HepG2 (cell line): Measurements from ENCODE around the gene LSM11. TPM values are rescaled to one million over a fixed set of nuclear protein-coding genes. Genes with fewer than 3 reads are reported as not detected.

Source experiments
- ATAC-seq: fragments of 200-7000 bp; cut with Tn5 transposase; 3 replicates; pipeline ENCODE4 v1.9.1; 2020; ENCODE audit warnings: mild to moderate bottlenecking, moderate library complexity
- BruUV-seq: library from RNA; stranded (reverse); fragments of 400-500 nt; replicated peaks from 2 replicates; lab custom pipeline; 2021; lab: Mats Ljungman, UMichigan
- CTCF ChIA-PET: fragments of 300-600 bp; formaldehyde crosslinking; extraction: SDS; loops from one replicate; lab custom pipeline; 2021; ENCODE audit warnings: low total read pairs, inconsistent platforms, low intra/inter-chr PET ratio; lab: Yijun Ruan, JAX
- POLR2A ChIA-PET: fragments of 350-600 bp; sonication (Branson Sonifier 250); formaldehyde crosslinking; loops from one replicate; lab custom pipeline; 2020; ENCODE audit warnings: antibody characterized with exemption, inconsistent platforms; lab: Yijun Ruan, JAX
- DNase-seq: peaks from one replicate; pipeline ENCODE4 v3.0.0-alpha.2; 2015; ENCODE audit warnings: low spot score
- FAIRE-seq: peaks from 3 replicates; lab custom pipeline; 2011; peaks lifted over from hg19 to GRCh38; lab: Jason Lieb, UNC
- H2AFZ ChIP-seq: one replicate; pipeline ENCODE4 v1.6.1; 2011; ENCODE audit warnings: low read length, inconsistent platforms
- H3K27ac ChIP-seq: fragments of 300-600 bp; 3 replicates; pipeline ENCODE4 v1.8.0; 2011; ENCODE audit warnings: mixed run types, mild to moderate bottlenecking, mixed read lengths, low read length, inconsistent platforms; ENCODE audit not compliant: insufficient read depth; ENCODE audit errors: extremely low read length
- H3K27me3 ChIP-seq, 2 experiments: fragments of 200-600 bp in 1 of 2; 2 replicates in 1 of 2; 3 replicates in 1 of 2; pipeline versions ENCODE4 v1.6.0 to v1.8.0; 2011; ENCODE audit warnings: low read length in 2 of 2, mild to moderate bottlenecking in 2 of 2, moderate library complexity in 2 of 2, inconsistent platforms in 1 of 2; ENCODE audit not compliant: insufficient read depth in 2 of 2, control insufficient read depth in 1 of 2
- H3K36me3 ChIP-seq, 2 experiments: fragments of 200-600 bp in 1 of 2; replicated peaks in 1 of 2; 2 replicates in 1 of 2; 3 replicates in 1 of 2; pipeline versions ENCODE4 v1.5.1 to v1.8.0; 2011; ENCODE audit warnings: low read length in 2 of 2, inconsistent platforms in 1 of 2; ENCODE audit not compliant: insufficient read depth in 2 of 2, control insufficient read depth in 1 of 2
- H3K4me1 ChIP-seq: 2 replicates; pipeline ENCODE4 v1.5.1; 2012; ENCODE audit warnings: low read length, inconsistent platforms; ENCODE audit not compliant: insufficient read depth
- H3K4me2 ChIP-seq: 2 replicates; pipeline ENCODE4 v1.6.0; 2011; ENCODE audit warnings: low read depth, low read length, inconsistent platforms
- H3K4me3 ChIP-seq, 3 experiments: fragments of 200-600 bp in 1 of 3; sonication (generic), shearing (Covaris generic) in 1 of 3; replicated peaks in 1 of 3; 2 replicates each; pipeline ENCODE4 v1.5.1; 2011 to 2016; ENCODE audit warnings: low read length in 3 of 3, inconsistent platforms in 2 of 3, low read depth in 2 of 3, mild to moderate bottlenecking in 2 of 3, control low read depth in 1 of 3, mixed read lengths in 1 of 3; ENCODE audit not compliant: insufficient read depth in 1 of 3
- H3K79me2 ChIP-seq: one replicate; pipeline ENCODE4 v1.6.1; 2011; ENCODE audit warnings: low read length, inconsistent platforms; ENCODE audit not compliant: insufficient read depth
- H3K9ac ChIP-seq: 2 replicates; pipeline ENCODE4 v1.6.0; 2011; ENCODE audit warnings: mild to moderate bottlenecking, low read depth, low read length, inconsistent platforms; ENCODE audit not compliant: insufficient read depth
- H3K9me3 ChIP-seq: 2 replicates; pipeline ENCODE4 v1.5.1; 2012; ENCODE audit warnings: mild to moderate bottlenecking, low read length
- H4K20me1 ChIP-seq: 2 replicates; pipeline ENCODE4 v1.6.0; 2011; ENCODE audit warnings: inconsistent platforms, mild to moderate bottlenecking, low read length, moderate library complexity; ENCODE audit not compliant: insufficient read depth
- AFF4 ChIP-seq: sonication (generic); formaldehyde crosslinking; IDR thresholded peaks from 2 replicates; pipeline ENCODE4 v1.4.0; 2020; ENCODE audit warnings: missing genetic modification reagents
- ARID3A ChIP-seq: IDR thresholded peaks from 2 replicates; pipeline ENCODE4 v1.6.1; 2012; ENCODE audit warnings: low read depth, low read length, improper control_type of control experiment
- ATRX ChIP-seq: sonication (generic); formaldehyde crosslinking; IDR thresholded peaks from 2 replicates; pipeline ENCODE4 v1.4.0; 2020; ENCODE audit warnings: missing genetic modification reagents, borderline replicate concordance
- HBP1 ChIP-seq: IDR thresholded peaks from 2 replicates; pipeline ENCODE4 v1.6.1; 2016; ENCODE audit warnings: low read depth, control low read depth
- MLXIP ChIP-seq: sonication (generic); formaldehyde crosslinking; IDR thresholded peaks from 2 replicates; pipeline ENCODE4 v1.9.0; 2021; ENCODE audit warnings: missing genetic modification reagents, borderline replicate concordance
- ZBTB26 ChIP-seq: IDR thresholded peaks from 2 replicates; pipeline ENCODE4 v1.6.1; 2016; ENCODE audit warnings: missing compliant biosample characterization, missing genetic modification reagents, borderline replicate concordance
- ZMYM4 ChIP-seq: sonication (generic); formaldehyde crosslinking; IDR thresholded peaks from 2 replicates; pipeline ENCODE4 v1.8.1; 2023; ENCODE audit warnings: mild to moderate bottlenecking, missing genetic modification reagents
- ZNF101 ChIP-seq: sonication (generic); formaldehyde crosslinking; IDR thresholded peaks from 2 replicates; pipeline ENCODE4 v1.4.0; 2020; ENCODE audit warnings: mild to moderate bottlenecking, low read depth, missing genetic modification reagents, borderline replicate concordance
- ZNF224 ChIP-seq: sonication (generic); formaldehyde crosslinking; IDR thresholded peaks from 2 replicates; pipeline ENCODE4 v1.5.0; 2020; ENCODE audit warnings: mild to moderate bottlenecking, missing genetic modification reagents
- ZSCAN12 ChIP-seq: sonication (generic); formaldehyde crosslinking; IDR thresholded peaks from 2 replicates; pipeline ENCODE4 v1.9.0; 2021; ENCODE audit warnings: mild to moderate bottlenecking, missing genetic modification reagents
- WGBS: methylation state at CpG from one replicate; pipeline ENCODE4 v1.1.6; 2017; ENCODE audit warnings: low lambda C conversion rate; 5-methylcytosine and 5-hydroxymethylcytosine counted together
- in situ Hi-C: cut with HindIII; loops from 2 replicates; pipeline ENCODE4 v1.10.0; 2017; ENCODE audit warnings: low pct_unique_long_range_greater_than_20kb; ENCODE audit not compliant: extremely low pct_ligation_motif_present
- intact Hi-C: fragments of 100-400 bp; cut with micrococcal nuclease; formaldehyde crosslinking; loops from one replicate; pipeline ENCODE4 v1.10.0; 2022; ENCODE audit not compliant: unreplicated experiment
- polyA plus RNA-seq, 8 experiments: library from polyadenylated mRNA; depleted of rRNA in 3 of 8; stranded (reverse) in 7 of 8; unstranded in 1 of 8; fragments of >200 nt; fragmentation: Illumina TruSeq in 4 of 8; extraction: Trizol in 4 of 8; gene quantifications; 2 replicates each; pipeline versions ENCODE4 v1.2.1 to v1.2.3, GENCODE V29; 2011 to 2016; ENCODE audit warnings: low read depth in 4 of 8, missing spikeins in 1 of 8, mixed read lengths in 1 of 8; ENCODE audit not compliant: insufficient read depth in 1 of 8
- total RNA-seq, 5 experiments: library from RNA; depleted of rRNA; stranded (reverse); fragments of >200 nt; fragmentation: Illumina TruSeq; extraction: Trizol; gene quantifications; 2 replicates each; pipeline ENCODE4 v1.2.3, GENCODE V29; 2016; ENCODE audit warnings: low read depth in 1 of 5

The LSM11 gene
- total and polyA plus RNA-seq, 2 of the 13 experiments (the other 11 are each of a cell fraction or from before 2014, with no cell fraction given) = 4.5 to 7.2 TPM

GRCh38 chr5:157749462-157749799 is 5.9 kb downstream of the LSM11 start:
- FAIRE-seq = no peak
- intact Hi-C loops = no loop called here
- Histone ChIP-seq H3K27me3 (no peaks in the 10 kb centered on the region; a peak in 1 of 5 replicates), H3K9me3 (no peaks in the 10 kb centered on the region), H3K36me3 (peaks cover 3 to 10% of the 10 kb centered on the region in 2 experiments; a peak in 3 of 5 replicates), H3K27ac (no peak overlapping the region), H3K79me2 (peaks cover 5% of the 10 kb centered on the region), H2AFZ (no peak overlapping the region), H4K20me1 (no peaks in the 10 kb centered on the region), H3K4me2 (no peak overlapping the region), H3K4me3 (no peak overlapping the region), H3K9ac (no peak overlapping the region), H3K4me1 (peaks cover 29% of the 10 kb centered on the region)
- ChIA-PET POLR2A (no interaction called here), CTCF (no interaction called here)
- 89% methylated on average over 11 of the region's 11 CpGs for WGBS
- no peak for ATAC-seq
- no TSS peak for BruUV-seq
- in situ Hi-C loops = loop anchor here (25.0 kb wide), 1 partner anchor 412 kb away; a partner anchor contains a TSS
- DNase-seq = no peak
- TF ChIP-seq ZSCAN12 (CRISPR knock-in tag) = no peak
- no peak for TF ChIP-seq ZMYM4 (CRISPR knock-in tag)
- TF ChIP-seq HBP1 (CRISPR knock-in tag) = no peak
- TF ChIP-seq ARID3A = no peak
- TF ChIP-seq MLXIP (CRISPR knock-in tag) = no peak
- no peak for TF ChIP-seq ATRX
- TF ChIP-seq ZBTB26 = no peak
- no peak for TF ChIP-seq AFF4 (CRISPR knock-in tag)
- TF ChIP-seq ZNF101 (CRISPR knock-in tag) = no peak
- no peak for TF ChIP-seq ZNF224 (CRISPR knock-in tag)
